Neural cell (in vitro differentiated cells): Measurements from ENCODE around the gene EXOSC3.

Experiments
- CTCF ChIP-seq: fragments of 450-650 bp; IDR thresholded peaks from 2 replicates; pipeline ENCODE4 v1.5.1; 2014; ENCODE audit warnings: antibody characterized with exemption, mild to moderate bottlenecking, moderate library complexity; ENCODE audit not compliant: poor library complexity, severe bottlenecking
- EZH2 ChIP-seq: fragments of 200-600, 300-800 bp; shearing (Covaris generic), sonication (generic); IDR thresholded peaks from 2 replicates; pipeline ENCODE4 v1.6.1; 2014; ENCODE audit warnings: antibody characterized with exemption, low read length, borderline replicate concordance, mild to moderate bottlenecking; ENCODE audit not compliant: insufficient read depth, poor library complexity, severe bottlenecking
- POLR2AphosphoS5 ChIP-seq: IDR thresholded peaks from 2 replicates; pipeline ENCODE4 v1.6.1; 2012
- RAD21 ChIP-seq: fragments of 450-650 bp; conservative IDR thresholded peaks from 2 replicates; pipeline ENCODE4 v1.6.1; 2014; ENCODE audit warnings: antibody characterized with exemption, mild to moderate bottlenecking, moderate library complexity
- SMC3 ChIP-seq: fragments of 450-650 bp; conservative IDR thresholded peaks from 2 replicates; pipeline ENCODE4 v1.6.1; 2014; ENCODE audit warnings: antibody characterized with exemption, mild to moderate bottlenecking, moderate library complexity; ENCODE audit not compliant: poor library complexity
- TAF1 ChIP-seq: IDR thresholded peaks from 2 replicates; pipeline ENCODE4 v1.6.1; 2012; ENCODE audit warnings: low read depth
- TF ChIP-seq, protein P1 (sequence below): IDR thresholded peaks from 2 replicates; pipeline ENCODE4 v1.6.1; 2012; ENCODE audit warnings: borderline replicate concordance

DNA sequence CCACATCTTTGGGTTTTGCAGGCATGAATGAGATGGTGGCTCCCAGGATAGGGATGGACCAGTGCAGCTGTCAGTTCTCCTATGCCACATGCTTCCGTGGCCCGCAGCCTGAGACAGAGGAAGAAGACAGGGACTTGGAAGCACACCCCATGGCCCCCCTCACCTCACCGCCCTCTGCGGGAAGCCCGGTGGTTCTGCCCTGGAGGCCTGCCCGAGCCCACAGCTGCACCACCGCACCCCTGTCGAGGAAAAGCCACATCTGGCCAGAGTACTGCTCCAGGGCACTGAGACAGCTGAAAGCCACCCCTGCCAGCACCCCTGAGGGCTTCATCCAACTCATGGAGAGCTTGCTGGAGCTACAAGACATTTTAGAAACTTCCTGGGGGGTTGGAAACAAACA lies 38.9 kb downstream of the EXOSC3 start:
- no peak for TF ChIP-seq RAD21
- no peak for TF ChIP-seq CTCF
- no peak for TF ChIP-seq POLR2AphosphoS5
- no peak for TF ChIP-seq EZH2
- TF ChIP-seq, protein P1, sequence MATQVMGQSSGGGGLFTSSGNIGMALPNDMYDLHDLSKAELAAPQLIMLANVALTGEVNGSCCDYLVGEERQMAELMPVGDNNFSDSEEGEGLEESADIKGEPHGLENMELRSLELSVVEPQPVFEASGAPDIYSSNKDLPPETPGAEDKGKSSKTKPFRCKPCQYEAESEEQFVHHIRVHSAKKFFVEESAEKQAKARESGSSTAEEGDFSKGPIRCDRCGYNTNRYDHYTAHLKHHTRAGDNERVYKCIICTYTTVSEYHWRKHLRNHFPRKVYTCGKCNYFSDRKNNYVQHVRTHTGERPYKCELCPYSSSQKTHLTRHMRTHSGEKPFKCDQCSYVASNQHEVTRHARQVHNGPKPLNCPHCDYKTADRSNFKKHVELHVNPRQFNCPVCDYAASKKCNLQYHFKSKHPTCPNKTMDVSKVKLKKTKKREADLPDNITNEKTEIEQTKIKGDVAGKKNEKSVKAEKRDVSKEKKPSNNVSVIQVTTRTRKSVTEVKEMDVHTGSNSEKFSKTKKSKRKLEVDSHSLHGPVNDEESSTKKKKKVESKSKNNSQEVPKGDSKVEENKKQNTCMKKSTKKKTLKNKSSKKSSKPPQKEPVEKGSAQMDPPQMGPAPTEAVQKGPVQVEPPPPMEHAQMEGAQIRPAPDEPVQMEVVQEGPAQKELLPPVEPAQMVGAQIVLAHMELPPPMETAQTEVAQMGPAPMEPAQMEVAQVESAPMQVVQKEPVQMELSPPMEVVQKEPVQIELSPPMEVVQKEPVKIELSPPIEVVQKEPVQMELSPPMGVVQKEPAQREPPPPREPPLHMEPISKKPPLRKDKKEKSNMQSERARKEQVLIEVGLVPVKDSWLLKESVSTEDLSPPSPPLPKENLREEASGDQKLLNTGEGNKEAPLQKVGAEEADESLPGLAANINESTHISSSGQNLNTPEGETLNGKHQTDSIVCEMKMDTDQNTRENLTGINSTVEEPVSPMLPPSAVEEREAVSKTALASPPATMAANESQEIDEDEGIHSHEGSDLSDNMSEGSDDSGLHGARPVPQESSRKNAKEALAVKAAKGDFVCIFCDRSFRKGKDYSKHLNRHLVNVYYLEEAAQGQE = no peak
- no peak for TF ChIP-seq TAF1
- no peak for TF ChIP-seq SMC3
